ENCODE results near the gene TTC33.

The TTC33 gene

GRCh38 chr5:40630126-40630525, 125.6 kb downstream of the TTC33 start:
- TF ChIP-seq MAX (IDR thresholded peaks at IDR 0.05): no peak
- TF ChIP-seq CREB1 (IDR thresholded peaks at IDR 0.05; ENCODE audit: low read depth): no peak
- TF ChIP-seq EP300 (IDR thresholded peaks at IDR 0.05; ENCODE audit: borderline replicate concordance): no peak
- no peak for TF ChIP-seq CEBPB (IDR thresholded peaks at IDR 0.05)
- TF ChIP-seq TAF1 (IDR thresholded peaks at IDR 0.05; ENCODE audit: low read depth): no peak
- no peak for TF ChIP-seq USF1 (IDR thresholded peaks at IDR 0.05)
- no peak for TF ChIP-seq YY1 (IDR thresholded peaks at IDR 0.05; ENCODE audit: low read depth)
- TF ChIP-seq NFIC (IDR thresholded peaks at IDR 0.05): no peak
- no peak for TF ChIP-seq TCF12 (IDR thresholded peaks at IDR 0.05; ENCODE audit: low read depth)
- TF ChIP-seq, protein P1, sequence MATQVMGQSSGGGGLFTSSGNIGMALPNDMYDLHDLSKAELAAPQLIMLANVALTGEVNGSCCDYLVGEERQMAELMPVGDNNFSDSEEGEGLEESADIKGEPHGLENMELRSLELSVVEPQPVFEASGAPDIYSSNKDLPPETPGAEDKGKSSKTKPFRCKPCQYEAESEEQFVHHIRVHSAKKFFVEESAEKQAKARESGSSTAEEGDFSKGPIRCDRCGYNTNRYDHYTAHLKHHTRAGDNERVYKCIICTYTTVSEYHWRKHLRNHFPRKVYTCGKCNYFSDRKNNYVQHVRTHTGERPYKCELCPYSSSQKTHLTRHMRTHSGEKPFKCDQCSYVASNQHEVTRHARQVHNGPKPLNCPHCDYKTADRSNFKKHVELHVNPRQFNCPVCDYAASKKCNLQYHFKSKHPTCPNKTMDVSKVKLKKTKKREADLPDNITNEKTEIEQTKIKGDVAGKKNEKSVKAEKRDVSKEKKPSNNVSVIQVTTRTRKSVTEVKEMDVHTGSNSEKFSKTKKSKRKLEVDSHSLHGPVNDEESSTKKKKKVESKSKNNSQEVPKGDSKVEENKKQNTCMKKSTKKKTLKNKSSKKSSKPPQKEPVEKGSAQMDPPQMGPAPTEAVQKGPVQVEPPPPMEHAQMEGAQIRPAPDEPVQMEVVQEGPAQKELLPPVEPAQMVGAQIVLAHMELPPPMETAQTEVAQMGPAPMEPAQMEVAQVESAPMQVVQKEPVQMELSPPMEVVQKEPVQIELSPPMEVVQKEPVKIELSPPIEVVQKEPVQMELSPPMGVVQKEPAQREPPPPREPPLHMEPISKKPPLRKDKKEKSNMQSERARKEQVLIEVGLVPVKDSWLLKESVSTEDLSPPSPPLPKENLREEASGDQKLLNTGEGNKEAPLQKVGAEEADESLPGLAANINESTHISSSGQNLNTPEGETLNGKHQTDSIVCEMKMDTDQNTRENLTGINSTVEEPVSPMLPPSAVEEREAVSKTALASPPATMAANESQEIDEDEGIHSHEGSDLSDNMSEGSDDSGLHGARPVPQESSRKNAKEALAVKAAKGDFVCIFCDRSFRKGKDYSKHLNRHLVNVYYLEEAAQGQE (IDR thresholded peaks at IDR 0.05; ENCODE audit: low read depth): no peak
- TF ChIP-seq EGR1 (IDR thresholded peaks at IDR 0.05): no peak
- TF ChIP-seq ZBTB7A (IDR thresholded peaks at IDR 0.05; ENCODE audit: low read depth): no peak
- TF ChIP-seq TEAD4 (IDR thresholded peaks at IDR 0.05): no peak
- no peak for TF ChIP-seq RAD21 (IDR thresholded peaks at IDR 0.05; ENCODE audit: low read depth)
- TF ChIP-seq FOXM1 (IDR thresholded peaks at IDR 0.05; ENCODE audit: borderline replicate concordance, low read depth): no peak

DNA sequence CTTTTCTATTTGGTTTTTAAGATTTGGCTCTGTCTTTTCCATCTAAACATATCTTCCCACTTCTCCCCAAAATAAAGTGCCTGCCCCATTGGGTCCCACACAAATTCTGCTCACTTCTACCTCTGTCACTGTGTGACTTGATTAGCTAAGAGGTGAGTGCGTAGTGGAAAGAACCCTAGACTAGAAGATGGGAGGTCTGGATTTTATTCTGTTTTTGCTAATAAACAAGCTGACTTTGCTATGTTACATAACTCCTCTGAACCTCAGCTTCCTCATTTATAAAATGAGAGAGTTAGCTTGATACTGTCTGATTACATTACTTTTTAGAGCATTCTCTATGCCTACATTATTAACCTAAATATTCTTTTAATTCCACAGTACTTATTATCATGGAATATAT, 127.4 kb downstream of the TTC33 start:
- TF ChIP-seq CEBPB (IDR thresholded peaks at IDR 0.05) (no peak), EGR1 (IDR thresholded peaks at IDR 0.05) (no peak), TAF1 (IDR thresholded peaks at IDR 0.05; ENCODE audit: low read depth) (no peak)

DNA sequence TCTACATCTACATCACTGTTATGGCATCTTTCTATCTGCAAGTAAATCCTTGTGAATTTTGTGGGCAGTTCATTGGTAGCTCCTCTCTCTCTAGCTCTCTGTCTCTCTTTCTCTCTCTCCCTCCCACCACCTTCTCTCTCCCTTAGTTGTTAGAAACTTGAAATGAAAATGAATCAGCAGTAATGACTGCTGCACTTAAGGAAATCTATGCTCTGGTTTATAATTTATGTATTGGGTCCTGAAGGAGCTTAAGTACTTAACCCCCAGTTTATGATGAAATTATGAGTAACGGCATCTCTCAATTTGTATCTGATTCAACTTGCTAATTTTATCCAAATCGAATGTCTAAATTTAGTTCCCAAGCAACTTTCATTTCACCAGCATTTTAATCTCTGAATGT, 128.1 kb downstream of the TTC33 start:
- no peak for TF ChIP-seq FOXM1 (IDR thresholded peaks at IDR 0.05; ENCODE audit: borderline replicate concordance, low read depth)
- no peak for TF ChIP-seq MAX (IDR thresholded peaks at IDR 0.05)
- TF ChIP-seq TCF12 (IDR thresholded peaks at IDR 0.05; ENCODE audit: low read depth): no peak
- TF ChIP-seq ZBTB7A (IDR thresholded peaks at IDR 0.05; ENCODE audit: low read depth): no peak
- TF ChIP-seq TAF1 (IDR thresholded peaks at IDR 0.05; ENCODE audit: low read depth): no peak
- no peak for TF ChIP-seq EP300 (IDR thresholded peaks at IDR 0.05; ENCODE audit: borderline replicate concordance)
- TF ChIP-seq EGR1 (IDR thresholded peaks at IDR 0.05): no peak
- TF ChIP-seq NFIC (IDR thresholded peaks at IDR 0.05): no peak
- TF ChIP-seq CREB1 (IDR thresholded peaks at IDR 0.05; ENCODE audit: low read depth): no peak
- no peak for TF ChIP-seq TEAD4 (IDR thresholded peaks at IDR 0.05)
- no peak for TF ChIP-seq YY1 (IDR thresholded peaks at IDR 0.05; ENCODE audit: low read depth)
- no peak for TF ChIP-seq RAD21 (IDR thresholded peaks at IDR 0.05; ENCODE audit: low read depth)
- no peak for TF ChIP-seq USF1 (IDR thresholded peaks at IDR 0.05)
- TF ChIP-seq, protein P1 (IDR thresholded peaks at IDR 0.05; ENCODE audit: low read depth): no peak
- TF ChIP-seq CEBPB (IDR thresholded peaks at IDR 0.05): no peak

GRCh38 chr5:40626801-40627200, 129.0 kb downstream of the TTC33 start:
- TF ChIP-seq CEBPB (IDR thresholded peaks at IDR 0.05) (no peak), YY1 (IDR thresholded peaks at IDR 0.05; ENCODE audit: low read depth) (no peak), RAD21 (IDR thresholded peaks at IDR 0.05; ENCODE audit: low read depth) (no peak), USF1 (IDR thresholded peaks at IDR 0.05) (no peak), TAF1 (IDR thresholded peaks at IDR 0.05; ENCODE audit: low read depth) (no peak), TEAD4 (IDR thresholded peaks at IDR 0.05) (no peak), MAX (IDR thresholded peaks at IDR 0.05) (no peak)
- TF ChIP-seq, protein P1 (IDR thresholded peaks at IDR 0.05; ENCODE audit: low read depth): no peak
